Peyer's patch (tissue), 4 donors: ENCODE data around the gene CHSY1. TPM values are rescaled to one million over a fixed set of nuclear protein-coding genes. Genes with fewer than 3 reads are reported as not detected.
A peak's percentile ranks its signal among the peaks of the same experiment; 100 is the strongest.

ENCODE experiments used
- DNase-seq, 3 donors: peaks; one replicate each; pipeline ENCODE4 v3.0.0-alpha.2; 2017 to 2019
- H3K27ac ChIP-seq, 4 donors: fragments of 200-600 bp; sonication (generic); one replicate each; pipeline ENCODE4 v1.5.1; 2016 to 2019
- H3K27me3 ChIP-seq, 2 donors: fragments of 200-600 bp; sonication (generic); one replicate each; pipeline ENCODE4 v1.5.1; 2019
- H3K36me3 ChIP-seq, 3 donors: fragments of 200-600 bp; sonication (generic); one replicate each; pipeline ENCODE4 v1.5.1; 2016 to 2019
- H3K4me1 ChIP-seq, 4 donors: fragments of 200-600 bp; sonication (generic); one replicate each; pipeline ENCODE4 v1.5.1; 2016 to 2019
- H3K4me3 ChIP-seq, 4 donors: fragments of 200-600 bp; sonication (generic); 1 replicate in 3 of 4; 2 replicates in 1 of 4; pipeline ENCODE4 v1.5.1; 2016 to 2019; ENCODE audit warnings: mild to moderate bottlenecking in 1 of 4
- H3K9me3 ChIP-seq, 4 donors: fragments of 200-600 bp; sonication (generic); one replicate each; pipeline ENCODE4 v1.5.1; 2016 to 2019; ENCODE audit warnings: mild to moderate bottlenecking in 1 of 4
- POLR2A ChIP-seq, 2 donors: fragments of 450-650 bp; IDR thresholded peaks; one replicate each; pipeline ENCODE4 v1.5.1; 2017; ENCODE audit warnings: antibody characterized with exemption in 2 of 2, mild to moderate bottlenecking in 2 of 2, moderate library complexity in 2 of 2
- total RNA-seq, 4 donors: library from RNA; depleted of rRNA; stranded (reverse); fragments of >200 nt; gene quantifications; one replicate each; pipeline ENCODE4 v1.1.0, GENCODE V29; 2016
- TF ChIP-seq, protein P1 (sequence below), 6 experiments: fragments of 450-650 bp in 4 of 6; fragments of 200-600 bp in 2 of 6; sonication (generic) in 1 of 6; IDR thresholded peaks; one replicate each; pipeline ENCODE4 v1.5.1; 2017 to 2019; ENCODE audit warnings: antibody characterized with exemption in 6 of 6, mild to moderate bottlenecking in 3 of 6, moderate library complexity in 1 of 6

CHSY1 gene
- total RNA-seq, 4 donors from 2014 or later: 8.1 to 31.4 (median 9.3) TPM

DNA sequence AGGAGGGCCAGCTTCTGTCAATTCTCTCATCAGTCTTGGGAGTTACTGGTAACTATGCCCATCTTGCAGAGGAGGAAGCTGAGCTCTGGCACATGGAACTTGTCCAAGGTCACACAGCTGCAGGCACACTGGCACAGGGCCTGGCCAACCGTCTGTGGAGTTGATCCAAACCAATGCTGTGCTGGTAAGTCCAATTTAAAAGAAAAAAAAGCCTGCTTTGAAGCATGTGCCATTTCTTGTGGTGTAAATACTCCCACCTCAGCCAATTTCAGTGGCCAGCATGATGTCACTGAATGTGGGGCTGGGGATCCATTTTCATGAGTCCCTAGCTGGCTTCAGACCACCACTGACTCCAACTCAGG is 83.4 kb downstream of the CHSY1 start:
- Histone ChIP-seq H3K27ac (peak overlapping the region in 2 of 4 donors; percentile 74 to 80), H3K4me1 (peaks cover 0 to 13% (median 0%) of the 10 kb centered on the region in 4 donors), H3K9me3 (peaks cover 0 to 18% (median 4%) of the 10 kb centered on the region in 4 donors), H3K4me3 (no peak overlapping the region), H3K27me3 (no peaks in the 10 kb centered on the region), H3K36me3 (no peaks in the 10 kb centered on the region)
- no peak for TF ChIP-seq POLR2A (IDR thresholded peaks at IDR 0.05)
- TF ChIP-seq, protein P1, sequence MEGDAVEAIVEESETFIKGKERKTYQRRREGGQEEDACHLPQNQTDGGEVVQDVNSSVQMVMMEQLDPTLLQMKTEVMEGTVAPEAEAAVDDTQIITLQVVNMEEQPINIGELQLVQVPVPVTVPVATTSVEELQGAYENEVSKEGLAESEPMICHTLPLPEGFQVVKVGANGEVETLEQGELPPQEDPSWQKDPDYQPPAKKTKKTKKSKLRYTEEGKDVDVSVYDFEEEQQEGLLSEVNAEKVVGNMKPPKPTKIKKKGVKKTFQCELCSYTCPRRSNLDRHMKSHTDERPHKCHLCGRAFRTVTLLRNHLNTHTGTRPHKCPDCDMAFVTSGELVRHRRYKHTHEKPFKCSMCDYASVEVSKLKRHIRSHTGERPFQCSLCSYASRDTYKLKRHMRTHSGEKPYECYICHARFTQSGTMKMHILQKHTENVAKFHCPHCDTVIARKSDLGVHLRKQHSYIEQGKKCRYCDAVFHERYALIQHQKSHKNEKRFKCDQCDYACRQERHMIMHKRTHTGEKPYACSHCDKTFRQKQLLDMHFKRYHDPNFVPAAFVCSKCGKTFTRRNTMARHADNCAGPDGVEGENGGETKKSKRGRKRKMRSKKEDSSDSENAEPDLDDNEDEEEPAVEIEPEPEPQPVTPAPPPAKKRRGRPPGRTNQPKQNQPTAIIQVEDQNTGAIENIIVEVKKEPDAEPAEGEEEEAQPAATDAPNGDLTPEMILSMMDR (IDR thresholded peaks at IDR 0.05): no peak
- no peak for DNase-seq

DNA sequence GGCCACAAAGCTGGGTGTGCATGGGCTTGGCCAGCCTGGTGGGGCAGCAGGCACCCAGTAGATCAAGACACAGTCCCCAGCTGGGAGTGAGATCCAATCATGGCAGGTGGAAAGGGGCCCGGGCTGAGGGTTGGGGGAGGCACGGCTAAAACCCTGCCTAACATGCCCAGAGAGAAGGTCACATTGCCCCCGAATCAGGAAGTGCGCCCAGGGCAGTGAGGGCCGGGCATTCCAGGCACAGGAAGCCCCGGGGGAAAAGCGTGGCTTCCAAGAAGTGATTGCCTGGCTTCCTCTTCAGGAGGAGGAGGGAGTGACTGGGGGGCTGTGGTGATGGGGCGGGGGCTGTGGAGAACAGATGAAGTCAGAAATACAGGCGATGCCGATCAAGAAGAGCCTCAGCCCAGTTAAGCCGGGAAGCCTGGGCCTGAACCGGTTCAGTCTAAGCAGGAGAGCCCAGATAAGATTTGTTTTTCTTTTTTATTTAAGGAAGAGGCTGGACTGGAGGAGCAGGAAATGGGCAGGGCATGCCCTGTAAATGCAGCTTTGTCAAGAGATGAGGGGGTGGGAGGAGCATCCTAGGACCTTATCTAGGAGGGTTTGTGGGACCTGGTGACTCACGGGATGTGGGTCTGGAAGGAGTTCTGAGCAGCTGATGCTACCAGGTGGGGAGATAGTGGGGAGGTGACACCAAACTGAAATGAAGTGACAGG is 83.9 kb downstream of the CHSY1 start:
- H3K4me3 ChIP-seq: no peak overlapping the region
- peaks cover 0 to 18% (median 4%) of the 10 kb centered on the region in 4 donors for H3K9me3 ChIP-seq
- H3K4me1 ChIP-seq: peaks cover 0 to 13% (median 0%) of the 10 kb centered on the region in 4 donors
- TF ChIP-seq, protein P1 (IDR thresholded peaks at IDR 0.05): no peak
- no peak for TF ChIP-seq POLR2A (IDR thresholded peaks at IDR 0.05)
- peak in 1 of 3 donors; percentile 57 for DNase-seq
- peak overlapping the region in 3 of 4 donors; percentile 62 to 80 (median 74) for H3K27ac ChIP-seq
- no peaks in the 10 kb centered on the region for H3K27me3 ChIP-seq
- H3K36me3 ChIP-seq: no peaks in the 10 kb centered on the region

DNA sequence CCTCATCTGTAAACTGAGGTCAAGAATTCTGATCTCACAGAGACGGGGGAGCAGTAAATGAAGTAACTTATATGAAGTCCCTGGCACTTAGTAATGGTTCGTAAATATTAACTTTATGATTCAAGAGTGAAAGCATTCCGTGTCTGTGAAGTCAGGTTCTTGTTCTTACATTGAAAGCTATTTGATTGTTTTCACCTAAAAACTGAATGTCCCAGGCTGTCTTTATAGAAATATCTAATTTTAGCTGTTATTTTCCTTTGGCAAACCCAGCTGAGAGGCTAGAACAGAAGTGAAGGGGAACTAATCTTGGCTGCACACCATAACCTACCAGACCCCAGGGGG is 84.5 kb downstream of the CHSY1 start:
- H3K36me3 ChIP-seq: no peaks in the 10 kb centered on the region
- H3K4me3 ChIP-seq: no peak overlapping the region
- H3K27me3 ChIP-seq: no peaks in the 10 kb centered on the region
- H3K27ac ChIP-seq: peak overlapping the region in 3 of 4 donors; percentile 62 to 80 (median 74)
- DNase-seq: no peak
- TF ChIP-seq, protein P1 (IDR thresholded peaks at IDR 0.05): no peak
- no peak for TF ChIP-seq POLR2A (IDR thresholded peaks at IDR 0.05)
- H3K4me1 ChIP-seq: peaks cover 0 to 13% (median 0%) of the 10 kb centered on the region in 4 donors
- peaks cover 0 to 18% (median 4%) of the 10 kb centered on the region in 4 donors for H3K9me3 ChIP-seq

DNA sequence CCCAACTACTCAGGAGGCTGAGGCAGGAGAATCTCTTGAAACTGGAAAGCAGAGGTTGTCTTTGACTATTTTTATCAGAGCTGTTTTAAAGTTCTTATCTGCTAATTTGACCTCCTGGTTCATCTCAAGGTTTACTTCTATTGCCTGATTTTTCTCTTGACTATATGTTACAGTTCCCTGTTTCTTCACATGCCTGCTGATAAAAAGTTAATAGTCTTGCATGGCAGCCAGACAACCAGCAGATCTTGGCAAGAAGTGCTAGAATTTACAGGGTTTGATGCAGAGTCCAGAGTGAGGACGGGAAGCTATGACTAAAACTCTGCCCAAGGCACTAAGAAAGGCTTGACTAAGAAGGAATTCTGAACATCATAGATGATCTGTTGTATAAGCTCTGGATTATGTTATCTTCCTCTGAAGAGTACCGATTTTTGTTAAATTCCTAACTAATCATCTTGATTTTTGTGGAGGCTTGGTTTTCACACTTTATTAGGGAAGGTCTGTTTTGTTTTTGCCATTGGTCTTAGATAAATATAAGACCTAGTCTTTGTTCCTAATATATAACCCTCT is 85.9 kb downstream of the CHSY1 start:
- Histone ChIP-seq H3K36me3 (no peaks in the 10 kb centered on the region), H3K9me3 (peaks cover 0 to 18% (median 4%) of the 10 kb centered on the region in 4 donors), H3K27me3 (no peaks in the 10 kb centered on the region), H3K4me3 (no peak overlapping the region), H3K4me1 (peaks cover 0 to 13% (median 0%) of the 10 kb centered on the region in 4 donors), H3K27ac (no peak overlapping the region)
- TF ChIP-seq, protein P1 (IDR thresholded peaks at IDR 0.05): no peak
- no peak for TF ChIP-seq POLR2A (IDR thresholded peaks at IDR 0.05)
- no peak for DNase-seq

DNA sequence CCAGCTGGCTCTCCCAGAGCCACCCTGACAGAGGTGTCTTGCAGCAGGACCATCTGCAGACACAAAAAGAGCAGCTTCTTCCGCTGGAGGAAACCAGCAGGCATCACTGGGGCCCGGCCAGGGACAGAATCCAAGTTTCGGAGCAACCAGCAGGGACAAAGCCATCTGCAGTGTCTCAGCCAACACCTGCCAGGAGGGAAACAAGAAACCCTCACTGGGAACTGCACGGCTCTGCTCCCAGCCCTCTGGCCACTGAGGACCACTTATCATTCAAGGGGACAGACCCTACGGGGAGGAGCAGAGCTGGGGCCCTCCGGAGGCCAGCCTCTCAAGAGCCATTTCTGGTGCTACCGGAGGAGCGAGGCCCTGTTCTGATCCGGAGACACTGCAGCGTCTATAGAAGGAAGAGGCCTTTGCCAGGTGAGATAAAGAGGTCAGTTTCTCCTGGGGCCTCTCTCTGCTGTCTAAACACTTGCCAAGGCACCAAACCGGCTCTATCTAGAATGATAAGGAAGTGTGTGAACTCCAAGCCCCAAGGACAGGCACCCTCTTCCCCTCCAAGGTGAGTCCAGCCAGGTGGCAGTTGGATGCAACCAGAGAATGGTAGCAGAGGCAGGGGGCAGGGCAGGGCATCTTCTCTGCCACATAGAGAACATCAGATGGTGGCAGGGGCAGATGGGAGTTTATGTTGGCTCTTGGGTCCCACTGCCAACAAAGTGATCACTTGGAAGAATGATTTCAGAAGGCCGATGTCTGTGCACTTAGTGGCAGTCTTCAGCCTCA is 89.0 kb downstream of the CHSY1 start:
- H3K36me3 ChIP-seq: no peaks in the 10 kb centered on the region
- no peak overlapping the region for H3K27ac ChIP-seq
- TF ChIP-seq POLR2A (IDR thresholded peaks at IDR 0.05): no peak
- TF ChIP-seq, protein P1 (IDR thresholded peaks at IDR 0.05): no peak
- H3K27me3 ChIP-seq: no peaks in the 10 kb centered on the region
- DNase-seq: no peak
- peaks cover 0 to 5% (median 0%) of the 10 kb centered on the region in 4 donors for H3K4me1 ChIP-seq
- H3K9me3 ChIP-seq: peaks cover 0 to 18% (median 4%) of the 10 kb centered on the region in 4 donors
- H3K4me3 ChIP-seq: no peak overlapping the region
